Neural cell (in vitro differentiated cells): ENCODE measurements around the gene PCNA.

Experiments used
- CTCF ChIP-seq: fragments of 450-650 bp; IDR thresholded peaks from 2 replicates; pipeline ENCODE4 v1.5.1; 2014; ENCODE audit warnings: antibody characterized with exemption, mild to moderate bottlenecking, moderate library complexity; ENCODE audit not compliant: poor library complexity, severe bottlenecking
- EP300 ChIP-seq: fragments of 450-650 bp; conservative IDR thresholded peaks from 2 replicates; pipeline ENCODE4 v1.6.1; 2014; ENCODE audit warnings: antibody characterized with exemption, mild to moderate bottlenecking, moderate library complexity; ENCODE audit not compliant: poor library complexity, severe bottlenecking

- TF ChIP-seq CTCF (peak; percentile 87), EP300 (no peak)
Observed at GRCh38 chr20:5100684-5101347, 18.9 kb downstream of the PCNA start.
